A549 (cell line): Measurements from ENCODE around the gene ME2. TPM values are rescaled to one million over a fixed set of nuclear protein-coding genes. Genes with fewer than 3 reads are reported as not detected.
"Not testable (repeated sequence)": the region's sequence is repeated elsewhere in the genome, so short reads cannot be mapped to it uniquely, and the experiment has no call there.

Source experiments
- ATAC-seq, 2 experiments: fragments of 200-7000 bp in 1 of 2; fragments of >200 bp in 1 of 2; cut with Nextera tagmentation in 1 of 2; cut with Tn5 transposase in 1 of 2; 3 replicates each; pipeline versions ENCODE4 v1.8.0 to v1.9.1; 2018 to 2020; ENCODE audit warnings: mild to moderate bottlenecking in 1 of 2, moderate library complexity in 1 of 2
- CTCF ChIA-PET: fragments of 300-600 bp; sonication (Branson Sonifier 250); formaldehyde crosslinking; extraction: SDS; loops from one replicate; lab custom pipeline; 2021; ENCODE audit warnings: antibody characterized with exemption, inconsistent platforms; lab: Yijun Ruan, JAX
- POLR2A ChIA-PET: fragments of 350-600 bp; formaldehyde crosslinking; extraction: SDS; loops from one replicate; lab custom pipeline; 2021; ENCODE audit warnings: antibody characterized with exemption, inconsistent platforms; lab: Yijun Ruan, JAX
- DNase-seq, 2 experiments: peaks; one replicate each; pipeline versions ENCODE4 v3.0.0 to v3.0.0-alpha.2; 2011 to 2016; ENCODE audit warnings: low read depth in 1 of 2, low spot score in 1 of 2
- FAIRE-seq: peaks from 2 replicates; lab custom pipeline; 2011; peaks lifted over from hg19 to GRCh38; lab: Jason Lieb, UNC
- H3K27ac ChIP-seq, 2 experiments: fragments of >200 bp; sonication (Bioruptor Twin); formaldehyde crosslinking; 3 replicates each; pipeline ENCODE4 v1.5.1; 2016 to 2017
- H3K4me1 ChIP-seq: fragments of >200 bp; sonication (Bioruptor Twin); formaldehyde crosslinking; 3 replicates; pipeline ENCODE4 v1.6.1; 2016
- H3K4me2 ChIP-seq: fragments of >200 bp; sonication (Bioruptor Twin); formaldehyde crosslinking; 3 replicates; pipeline ENCODE4 v1.6.1; 2016
- H3K4me3 ChIP-seq: fragments of >200 bp; sonication (Bioruptor Twin); formaldehyde crosslinking; 3 replicates; pipeline ENCODE4 v1.5.1; 2016
- H3K9me3 ChIP-seq: fragments of >200 bp; sonication (Bioruptor Twin); formaldehyde crosslinking; 3 replicates; pipeline ENCODE4 v1.6.1; 2016
- CEBPB ChIP-seq, 2 experiments: fragments of >200 bp in 1 of 2; sonication (Bioruptor Twin) in 1 of 2; formaldehyde crosslinking in 1 of 2; IDR thresholded peaks; 2 replicates each; pipeline ENCODE4 v1.6.1; 2012 to 2016
- CHD2 ChIP-seq: fragments of 150-350 bp; IDR thresholded peaks from 2 replicates; pipeline ENCODE4 v1.6.1; 2014; ENCODE audit warnings: low read length; ENCODE audit not compliant: partially characterized antibody
- EP300 ChIP-seq, 2 experiments: fragments of >200 bp; sonication (Bioruptor Twin); formaldehyde crosslinking; IDR thresholded peaks; 2 replicates in 1 of 2; 3 replicates in 1 of 2; pipeline ENCODE4 v1.6.1; 2016 to 2017
- HOXA7 ChIP-seq: fragments of 250-450 bp; sonication (Bioruptor Pico); IDR thresholded peaks from 2 replicates; pipeline ENCODE4 v1.5.0; 2020; ENCODE audit warnings: mild to moderate bottlenecking, moderate library complexity
- JUN ChIP-seq, 2 experiments: fragments of >200 bp; sonication (Bioruptor Twin); formaldehyde crosslinking; IDR thresholded peaks; 2 replicates in 1 of 2; 3 replicates in 1 of 2; pipeline ENCODE4 v1.6.1; 2016 to 2017
- KDM1A ChIP-seq: fragments of 200-600 bp; sonication (generic); IDR thresholded peaks from 2 replicates; pipeline ENCODE4 v1.6.1; 2016; ENCODE audit warnings: low read depth, mild to moderate bottlenecking
- NFE2L2 ChIP-seq: fragments of 150-350 bp; conservative IDR thresholded peaks from 2 replicates; pipeline ENCODE4 v1.6.1; 2014; ENCODE audit warnings: low read length
- NR3C1 ChIP-seq: fragments of >200 bp; sonication (Bioruptor Twin); formaldehyde crosslinking; IDR thresholded peaks from 3 replicates; pipeline ENCODE4 v1.6.1; 2017
- PHF8 ChIP-seq: fragments of 200-600 bp; sonication (generic); IDR thresholded peaks from 2 replicates; pipeline ENCODE4 v1.6.1; 2016; ENCODE audit warnings: low read depth, mild to moderate bottlenecking, antibody characterized with exemption, moderate library complexity, borderline replicate concordance
- POLR2A ChIP-seq: IDR thresholded peaks from 2 replicates; pipeline ENCODE4 v1.6.1; 2012; ENCODE audit warnings: mild to moderate bottlenecking, low read length
- POLR2AphosphoS2 ChIP-seq: conservative IDR thresholded peaks from 2 replicates; pipeline ENCODE4 v1.6.1; 2012; ENCODE audit warnings: low read length, improper control_type of control experiment, inconsistent platforms
- RCOR1 ChIP-seq: fragments of 150-350 bp; IDR thresholded peaks from 2 replicates; pipeline ENCODE4 v1.6.1; 2014; ENCODE audit warnings: antibody characterized with exemption, low read length, low read depth
- RFX5 ChIP-seq: fragments of 450-650 bp; IDR thresholded peaks from 2 replicates; pipeline ENCODE4 v1.7.1; 2014; ENCODE audit warnings: antibody characterized with exemption, mild to moderate bottlenecking, moderate library complexity
- RNF2 ChIP-seq: fragments of 200-600 bp; sonication (generic); IDR thresholded peaks from 2 replicates; pipeline ENCODE4 v1.6.1; 2016; ENCODE audit warnings: low read depth, mild to moderate bottlenecking, antibody characterized with exemption, moderate library complexity, borderline replicate concordance
- SMC3 ChIP-seq: fragments of >200 bp; sonication (Bioruptor Twin); formaldehyde crosslinking; IDR thresholded peaks from 3 replicates; pipeline ENCODE4 v1.6.1; 2018; ENCODE audit warnings: inconsistent platforms
- SREBF2 ChIP-seq: fragments of 450-650 bp; IDR thresholded peaks from 2 replicates; pipeline ENCODE4 v1.6.1; 2014; ENCODE audit warnings: mild to moderate bottlenecking, moderate library complexity
- TFCP2L1 ChIP-seq: fragments of 250-450 bp; sonication (Bioruptor Pico); IDR thresholded peaks from 2 replicates; pipeline ENCODE4 v1.5.0; 2021; ENCODE audit warnings: mild to moderate bottlenecking
- ZC3H11A ChIP-seq: fragments of 450-650 bp; IDR thresholded peaks from 2 replicates; pipeline ENCODE4 v1.6.1; 2014; ENCODE audit warnings: antibody characterized with exemption, mild to moderate bottlenecking
- ZFP36 ChIP-seq: fragments of 450-650 bp; IDR thresholded peaks from 2 replicates; pipeline ENCODE4 v1.6.1; 2014; ENCODE audit warnings: borderline replicate concordance; ENCODE audit not compliant: partially characterized antibody
- WGBS: methylation state at CpG from one replicate; pipeline ENCODE4 v1.1.6; 2017; ENCODE audit errors: missing lambda C conversion rate; 5-methylcytosine and 5-hydroxymethylcytosine counted together
- polyA plus RNA-seq, 4 experiments: library from polyadenylated mRNA; depleted of rRNA in 3 of 4; stranded (reverse); fragments of >200 nt; fragmentation: RNase III in 1 of 4; extraction: RNeasy Plus Mini Kit Qiagen cat#74134 plus additional on column Dnase treatment in 1 of 4; gene quantifications; 2 replicates in 3 of 4; 3 replicates in 1 of 4; pipeline ENCODE4 v1.2.3, GENCODE V29; 2011 to 2017
- TF ChIP-seq, protein P1 (sequence below): fragments of 150-350 bp; IDR thresholded peaks from 2 replicates; pipeline ENCODE4 v1.6.1; 2014; ENCODE audit warnings: low read depth, mild to moderate bottlenecking, low read length
- TF ChIP-seq, protein P2 (sequence below): fragments of >200 bp; sonication (Bioruptor Twin); formaldehyde crosslinking; IDR thresholded peaks from 2 replicates; pipeline ENCODE4 v1.6.1; 2016

The ME2 gene
- polyA plus RNA-seq, 2 of the 4 experiments (the other 2 are of a cell fraction): 46.8 to 88.0 TPM

DNA sequence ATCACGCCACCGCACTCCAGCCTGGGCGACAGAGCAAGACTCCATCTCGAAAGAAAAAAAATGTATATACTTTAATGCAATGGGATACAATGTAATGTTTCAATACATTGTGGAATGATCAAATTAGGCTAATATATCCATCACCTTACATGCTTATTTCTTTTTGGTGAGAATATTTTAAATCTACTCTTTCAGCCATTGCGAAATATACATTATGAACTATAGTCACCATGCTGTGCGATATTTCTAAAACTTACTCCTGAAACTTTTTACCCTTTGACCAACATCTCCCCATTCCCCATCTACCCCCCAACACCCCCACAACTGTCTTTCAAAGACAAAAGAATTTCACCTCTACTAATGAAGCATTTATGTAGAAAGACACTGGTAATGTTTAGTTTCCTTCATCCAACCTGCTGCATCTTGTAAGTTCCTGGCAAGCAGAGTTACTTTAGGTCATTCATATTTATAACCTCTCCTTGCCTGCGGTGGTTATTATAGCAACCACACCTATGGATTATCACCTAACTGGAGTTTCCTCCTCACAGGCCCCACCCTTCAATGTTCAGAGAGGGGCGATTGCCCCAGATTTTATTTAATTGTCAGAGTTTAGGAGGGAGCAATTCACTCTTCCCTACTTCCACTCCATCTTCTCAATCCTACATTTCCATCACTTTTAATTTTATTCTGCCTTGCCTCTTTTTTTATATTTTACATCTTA, 1.2 kb upstream of the ME2 start:
- CTCF ChIA-PET: interaction anchor here (1.3 kb wide), 1 partner anchor 59 kb away, joined by 4 read pairs; no protein-coding TSS in a partner anchor
- Histone ChIP-seq H3K4me1 (peaks cover 13% of the 10 kb centered on the region), H3K4me2 (peak overlapping the region; percentile 91)
- DNase-seq: no peak
- WGBS: 78% methylated on average over 8 of the region's 8 CpGs
- TF ChIP-seq CEBPB (IDR thresholded peaks at IDR 0.05): 0 out of 4 replicates have a peak, but pooled peaks of 1 of the 2 experiments have one; percentile 5
- TF ChIP-seq, protein P1, sequence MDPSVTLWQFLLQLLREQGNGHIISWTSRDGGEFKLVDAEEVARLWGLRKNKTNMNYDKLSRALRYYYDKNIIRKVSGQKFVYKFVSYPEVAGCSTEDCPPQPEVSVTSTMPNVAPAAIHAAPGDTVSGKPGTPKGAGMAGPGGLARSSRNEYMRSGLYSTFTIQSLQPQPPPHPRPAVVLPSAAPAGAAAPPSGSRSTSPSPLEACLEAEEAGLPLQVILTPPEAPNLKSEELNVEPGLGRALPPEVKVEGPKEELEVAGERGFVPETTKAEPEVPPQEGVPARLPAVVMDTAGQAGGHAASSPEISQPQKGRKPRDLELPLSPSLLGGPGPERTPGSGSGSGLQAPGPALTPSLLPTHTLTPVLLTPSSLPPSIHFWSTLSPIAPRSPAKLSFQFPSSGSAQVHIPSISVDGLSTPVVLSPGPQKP: no peak
- TF ChIP-seq, all 56 proteins: peak for 1
- Histone ChIP-seq H3K9me3 (no peaks in the 10 kb centered on the region), H3K27ac (peak overlapping the region; percentile 95 to 100; a peak in 5 of 6 replicates), H3K4me3 (peak overlapping the region; percentile 91)
- POLR2A ChIA-PET: interaction anchor here (0.6 to 1.7 kb wide), 4 partner anchors 8 to 162 kb away, joined by 5 to 28 read pairs (median 13); partner anchors contain the start of genes ELAC1 and SMAD4
- FAIRE-seq (no peak), ATAC-seq (no peak)

DNA sequence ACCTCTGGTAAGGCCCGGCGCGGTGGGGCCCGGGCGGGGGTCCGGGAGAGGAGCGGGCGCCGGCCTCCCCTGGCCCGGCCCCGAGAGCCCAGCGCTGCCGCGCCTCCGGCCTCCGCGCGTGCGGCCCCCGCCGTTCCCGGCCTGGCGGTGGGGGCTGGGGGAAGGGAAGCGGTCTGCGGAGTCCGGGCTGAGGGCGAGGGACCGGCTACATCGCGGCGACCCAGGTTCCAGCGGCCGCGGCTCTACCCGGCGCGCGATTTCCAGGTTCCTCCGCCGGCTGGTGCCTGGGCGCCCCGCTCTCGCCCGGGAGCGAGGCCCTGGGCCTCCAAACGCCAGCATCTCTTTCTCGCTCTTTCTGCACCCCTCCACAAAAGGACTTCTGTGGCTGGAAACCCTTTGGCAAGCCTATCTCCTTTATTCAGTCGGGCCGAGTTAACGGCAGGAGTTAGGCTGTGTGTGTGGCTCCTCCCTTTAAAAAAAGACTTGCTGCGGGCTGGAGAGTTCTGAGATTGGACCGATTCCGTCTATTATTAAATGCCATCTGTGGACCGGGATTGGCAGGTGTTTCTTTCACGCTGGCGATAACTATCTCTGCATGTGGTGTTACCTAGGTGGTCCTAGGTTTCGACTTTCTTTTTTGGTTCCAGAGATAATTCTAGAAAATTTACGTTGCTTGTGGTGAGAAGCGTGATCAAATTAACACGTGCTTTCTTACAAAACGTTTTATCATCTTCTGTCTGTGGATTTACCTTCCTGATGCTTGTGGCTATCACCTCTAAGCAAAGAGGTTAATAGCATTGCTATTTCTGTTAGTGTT, 592 bp downstream of the ME2 start:
- ChIA-PET POLR2A (interaction anchor here (0.8 to 1.7 kb wide), 11 partner anchors 9 to 187 kb away, joined by 3 to 28 read pairs (median 4); partner anchors contain the start of genes ELAC1, MRO and SMAD4), CTCF (interaction anchor here (1.1 to 1.4 kb wide), 4 partner anchors 10 to 187 kb away, joined by 3 to 4 read pairs (median 4); no protein-coding TSS in a partner anchor)
- H3K9me3 ChIP-seq: no peaks in the 10 kb centered on the region
- peaks cover 13% of the 10 kb centered on the region for H3K4me1 ChIP-seq
- peak overlapping the region; percentile 91 for H3K4me3 ChIP-seq
- peak overlapping the region; percentile 95 to 100 for H3K27ac ChIP-seq
- TF ChIP-seq NFE2L2 (no peak), TFCP2L1 (CRISPR knock-in tag) (no peak), JUN (IDR thresholded peaks at IDR 0.05) (peak in 1 of 2 experiments; percentile 1; a peak in 2 of 5 replicates)
- under 1% methylated on average over 15 of the region's 61 CpGs for WGBS
- ATAC-seq (peak; percentile 39 to 67), DNase-seq (peak in 1 of 2 experiments; percentile 38), FAIRE-seq (no peak)
- H3K4me2 ChIP-seq: peak overlapping the region; percentile 85

GRCh38 chr18:50880119-50880465, 1.2 kb downstream of the ME2 start:
- peak overlapping the region; percentile 95 to 100 for H3K27ac ChIP-seq
- POLR2A ChIA-PET: interaction anchor here (0.6 to 1.0 kb wide), 2 partner anchors 10 to 22 kb away, joined by 3 read pairs; no protein-coding TSS in a partner anchor
- no peak for TF ChIP-seq POLR2A
- TF ChIP-seq POLR2AphosphoS2: no peak
- TF ChIP-seq CHD2: no peak
- CTCF ChIA-PET: interaction anchor here (0.8 kb wide), 1 partner anchor 71 kb away, joined by 3 read pairs; no protein-coding TSS in a partner anchor
- peak overlapping the region; percentile 85 for H3K4me2 ChIP-seq
- no peak for FAIRE-seq
- no peak for ATAC-seq
- WGBS: 20% methylated on average over 6 of the region's 6 CpGs
- no peak for DNase-seq
- H3K4me1 ChIP-seq: peaks cover 13% of the 10 kb centered on the region
- H3K4me3 ChIP-seq: peak overlapping the region; percentile 91
- no peaks in the 10 kb centered on the region for H3K9me3 ChIP-seq

- H3K9me3 ChIP-seq, H3K4me3 ChIP-seq, H3K27ac ChIP-seq, FAIRE-seq, DNase-seq, ATAC-seq: not testable (repeated sequence)
- Histone ChIP-seq H3K4me2 (peak overlapping the region; percentile 85), H3K4me1 (peaks cover 13% of the 10 kb centered on the region)
- ChIA-PET POLR2A (interaction anchor here (0.9 kb wide), 1 partner anchor 87 kb away, joined by 3 read pairs; the partner anchor contains the start of gene ELAC1), CTCF (interaction anchor here (0.7 to 1.0 kb wide), 3 partner anchors 14 to 72 kb away, joined by 3 to 4 read pairs (median 3); no protein-coding TSS in a partner anchor)
- 88% methylated on average over 9 of the region's 9 CpGs for WGBS
These were observed 2.0 kb downstream of the ME2 start for GRCh38 chr18:50880944-50881343.

DNA sequence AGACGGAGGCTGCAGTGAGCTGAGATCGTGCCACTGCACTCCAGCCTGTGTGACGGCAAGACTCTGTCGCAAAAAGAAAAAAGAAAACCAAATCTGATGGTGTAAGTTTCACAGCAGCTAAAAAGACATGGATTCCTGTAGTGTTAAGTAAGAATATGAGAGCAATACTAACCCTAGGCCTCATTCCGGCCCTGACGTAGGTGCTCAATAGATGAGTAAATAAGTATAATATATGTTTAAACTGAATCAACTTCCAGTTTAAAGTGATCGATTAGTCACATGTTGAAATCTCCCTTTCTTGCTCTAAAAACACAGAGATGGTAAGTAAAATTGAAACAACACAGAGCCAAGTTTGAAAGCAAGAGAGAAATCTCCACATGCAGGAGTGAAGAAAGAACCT, 8.0 kb downstream of the ME2 start:
- Histone ChIP-seq H3K4me1 (no peaks in the 10 kb centered on the region), H3K27ac (no peak overlapping the region), H3K4me2 (no peak overlapping the region), H3K9me3 (no peaks in the 10 kb centered on the region), H3K4me3 (no peak overlapping the region)
- FAIRE-seq: no peak
- POLR2A ChIA-PET: no interaction called here
- no peak for DNase-seq
- 98% methylated on average over 7 of the region's 7 CpGs for WGBS
- CTCF ChIA-PET: no interaction called here
- no peak for ATAC-seq
- TF ChIP-seq, protein P2, sequence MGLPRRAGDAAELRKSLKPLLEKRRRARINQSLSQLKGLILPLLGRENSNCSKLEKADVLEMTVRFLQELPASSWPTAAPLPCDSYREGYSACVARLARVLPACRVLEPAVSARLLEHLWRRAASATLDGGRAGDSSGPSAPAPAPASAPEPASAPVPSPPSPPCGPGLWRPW: no peak
- TF ChIP-seq PHF8 (no peak), RNF2 (no peak), ZFP36 (no peak), POLR2AphosphoS2 (no peak), RCOR1 (no peak), SMC3 (no peak), KDM1A (no peak), SREBF2 (no peak), RFX5 (no peak), NR3C1 (no peak), ZC3H11A (no peak), HOXA7 (CRISPR knock-in tag) (no peak), EP300 (IDR thresholded peaks at IDR 0.05) (no peak)
- TF ChIP-seq, protein P1: no peak
